Measurements from ENCODE around the gene ST6GALNAC1. TPM values are rescaled to one million over a fixed set of nuclear protein-coding genes. Genes with fewer than 3 reads are reported as not detected.

ST6GALNAC1 gene
- polyA plus RNA-seq, 3 donors = not detected

- intact Hi-C loops (cut with micrococcal nuclease) = no loop called here
These were observed 16.5 kb upstream of the ST6GALNAC1 start for GRCh38 chr17:76659928-76660655.

GRCh38 chr17:76658242-76658662 is 14.7 kb upstream of the ST6GALNAC1 start:
- peaks cover 0 to 4% (median 0%) of the 10 kb centered on the region in 7 donors for H3K9me3 Mint-ChIP-seq
- no peak overlapping the region for H3K9ac ChIP-seq (ENCODE audit: insufficient read depth, low read length, poor library complexity, severe bottlenecking)

More at GRCh38 chr17:76659928-76660655, 16.5 kb upstream of the ST6GALNAC1 start:
- Mint-ChIP-seq H3K36me3 (peaks cover 3 to 4% of the 10 kb centered on the region in 2 donors), H3K27ac (peak overlapping the region in 2 of 7 donors; percentile 67 to 68), H3K9me3 (peaks cover 0 to 4% (median 0%) of the 10 kb centered on the region in 7 donors), H3K27me3 (ENCODE audit: low read depth in 3 of 3) (peaks cover 0 to 3% (median 2%) of the 10 kb centered on the region in 3 donors), H3K4me3 (peak overlapping the region; percentile 28 to 84), H3K4me1 (peaks cover 25% of the 10 kb centered on the region)
- Histone ChIP-seq H3K36me3 (replicated peaks in 1 of 2; ENCODE audit: control insufficient read depth in 1 of 2, insufficient read depth in 2 of 2, low read length in 2 of 2) (no peaks in the 10 kb centered on the region), H3K27me3 (ENCODE audit: control insufficient read depth in 2 of 2, insufficient read depth in 2 of 2, low read length in 2 of 2) (no peaks in the 10 kb centered on the region), H3K9me3 (replicated peaks in 1 of 2; ENCODE audit: control insufficient read depth in 1 of 2, insufficient read depth in 1 of 2, low read length in 2 of 2) (no peaks in the 10 kb centered on the region), H3K9ac (ENCODE audit: insufficient read depth, low read length, poor library complexity, severe bottlenecking) (no peak overlapping the region), H3K79me2 (ENCODE audit: insufficient read depth, low read length) (no peaks in the 10 kb centered on the region), H3K4me3 (replicated peaks in 1 of 3; ENCODE audit: low read depth in 2 of 3, low read length in 3 of 3) (peak overlapping the region in 1 of 3 experiments; percentile 10), H3K4me1 (ENCODE audit: control insufficient read depth in 1 of 2, insufficient read depth in 2 of 2, low read length in 2 of 2) (peaks cover 10 to 13% of the 10 kb centered on the region in 2 donors), H4K20me1 (ENCODE audit: insufficient read depth, low read length) (no peaks in the 10 kb centered on the region), H3K27ac (ENCODE audit: low read depth in 1 of 2, low read length in 2 of 2) (no peak overlapping the region), H3K4me2 (replicated peaks; ENCODE audit: extremely low read depth, low read length, poor library complexity, severe bottlenecking) (peak overlapping the region; percentile 28), H2AFZ (ENCODE audit: insufficient read depth, low read depth, low read length, poor library complexity, severe bottlenecking) (peak overlapping the region; percentile 71)
- no peak for TF ChIP-seq CTCF (IDR thresholded peaks at IDR 0.05)
- WGBS (ENCODE audit: insufficient coverage) = 40% methylated on average over 2 of the region's 13 CpGs
- peak; percentile 27 to 55 (median 55) for DNase-seq

More at GRCh38 chr17:76658242-76658662, 14.7 kb upstream of the ST6GALNAC1 start:
- Histone ChIP-seq H4K20me1 (ENCODE audit: insufficient read depth, low read length) (no peaks in the 10 kb centered on the region), H3K4me1 (ENCODE audit: control insufficient read depth in 1 of 2, insufficient read depth in 2 of 2, low read length in 2 of 2) (peaks cover 10 to 13% of the 10 kb centered on the region in 2 donors), H3K4me3 (replicated peaks in 1 of 3; ENCODE audit: low read depth in 2 of 3, low read length in 3 of 3) (no peak overlapping the region), H3K4me2 (replicated peaks; ENCODE audit: extremely low read depth, low read length, poor library complexity, severe bottlenecking) (no peak overlapping the region), H3K27me3 (ENCODE audit: control insufficient read depth in 2 of 2, insufficient read depth in 2 of 2, low read length in 2 of 2) (no peaks in the 10 kb centered on the region), H3K79me2 (ENCODE audit: insufficient read depth, low read length) (no peaks in the 10 kb centered on the region), H2AFZ (ENCODE audit: insufficient read depth, low read depth, low read length, poor library complexity, severe bottlenecking) (no peak overlapping the region), H3K27ac (ENCODE audit: low read depth in 1 of 2, low read length in 2 of 2) (no peak overlapping the region), H3K36me3 (replicated peaks in 1 of 2; ENCODE audit: control insufficient read depth in 1 of 2, insufficient read depth in 2 of 2, low read length in 2 of 2) (no peaks in the 10 kb centered on the region), H3K9me3 (replicated peaks in 1 of 2; ENCODE audit: control insufficient read depth in 1 of 2, insufficient read depth in 1 of 2, low read length in 2 of 2) (no peaks in the 10 kb centered on the region)
- peaks cover 25% of the 10 kb centered on the region for H3K4me1 Mint-ChIP-seq
- no peak for DNase-seq
- no peak overlapping the region for H3K4me3 Mint-ChIP-seq
- no peak overlapping the region for H3K27ac Mint-ChIP-seq
- intact Hi-C loops (cut with micrococcal nuclease) = no loop called here
- H3K27me3 Mint-ChIP-seq (ENCODE audit: low read depth in 3 of 3) = peaks cover 0 to 3% (median 2%) of the 10 kb centered on the region in 3 donors
- no peak for TF ChIP-seq CTCF (IDR thresholded peaks at IDR 0.05)
- 69% methylated on average over 2 of the region's 5 CpGs for WGBS (ENCODE audit: insufficient coverage)
- H3K36me3 Mint-ChIP-seq = peaks cover 3 to 4% of the 10 kb centered on the region in 2 donors
